Adrenal gland (tissue), 5 donors: ENCODE results near the gene SFXN5.

Experiments
- POLR2A ChIP-seq, 2 donors: fragments of 450-650 bp; IDR thresholded peaks; one replicate each; pipeline ENCODE4 v1.6.1; 2017; ENCODE audit warnings: antibody characterized with exemption in 2 of 2, mild to moderate bottlenecking in 2 of 2, moderate library complexity in 1 of 2
- TF ChIP-seq, protein P1 (sequence below), 6 experiments: fragments of 450-650 bp in 4 of 6; fragments of 200-600 bp in 2 of 6; sonication (generic) in 1 of 6; IDR thresholded peaks; 1 replicate in 5 of 6; 2 replicates in 1 of 6; pipeline versions ENCODE4 v1.5.1 to v1.8.0; 2016 to 2021; ENCODE audit warnings: antibody characterized with exemption in 6 of 6, mild to moderate bottlenecking in 2 of 6, moderate library complexity in 1 of 6
- donor health status: DM: no; HTN: no; CAD: no.

DNA sequence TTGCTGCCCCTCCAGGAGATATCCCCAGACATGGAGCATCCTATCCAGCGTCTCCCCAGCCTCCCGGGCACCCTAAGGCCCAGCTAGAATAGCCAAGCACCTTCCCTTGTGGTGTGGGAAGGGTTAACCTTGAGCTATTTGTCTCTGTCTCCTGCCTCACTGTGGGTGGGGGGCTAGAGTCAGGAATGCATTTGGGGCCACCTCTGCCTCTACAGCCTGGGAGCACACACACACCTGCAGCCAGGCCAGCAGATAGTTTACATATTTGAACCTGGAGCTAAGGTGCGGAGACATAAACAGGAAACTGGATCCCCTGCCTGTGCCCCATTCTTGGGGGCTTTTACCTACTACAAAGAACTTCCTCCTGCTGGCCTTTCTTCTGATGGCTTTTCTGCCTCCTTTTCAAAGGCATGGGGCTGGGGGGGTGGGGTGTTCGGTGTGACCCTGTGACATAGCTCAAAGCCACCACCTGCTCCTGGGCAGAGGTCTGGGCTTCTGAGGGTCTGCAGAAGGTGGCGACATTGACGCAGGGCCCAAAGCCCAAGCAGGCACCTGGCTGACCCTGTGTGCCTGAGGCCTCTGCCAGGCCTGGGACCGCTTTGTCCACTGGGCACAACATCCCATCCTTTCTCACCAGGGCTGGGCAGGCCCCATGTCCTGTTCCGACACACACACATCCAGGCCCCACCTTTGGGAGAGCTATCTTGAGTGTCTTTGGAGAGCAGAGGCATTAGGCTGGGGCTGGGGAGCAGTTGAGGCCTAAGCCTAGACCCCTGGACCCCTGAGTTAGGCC is 120.0 kb downstream of the SFXN5 start:
- TF ChIP-seq, protein P1, sequence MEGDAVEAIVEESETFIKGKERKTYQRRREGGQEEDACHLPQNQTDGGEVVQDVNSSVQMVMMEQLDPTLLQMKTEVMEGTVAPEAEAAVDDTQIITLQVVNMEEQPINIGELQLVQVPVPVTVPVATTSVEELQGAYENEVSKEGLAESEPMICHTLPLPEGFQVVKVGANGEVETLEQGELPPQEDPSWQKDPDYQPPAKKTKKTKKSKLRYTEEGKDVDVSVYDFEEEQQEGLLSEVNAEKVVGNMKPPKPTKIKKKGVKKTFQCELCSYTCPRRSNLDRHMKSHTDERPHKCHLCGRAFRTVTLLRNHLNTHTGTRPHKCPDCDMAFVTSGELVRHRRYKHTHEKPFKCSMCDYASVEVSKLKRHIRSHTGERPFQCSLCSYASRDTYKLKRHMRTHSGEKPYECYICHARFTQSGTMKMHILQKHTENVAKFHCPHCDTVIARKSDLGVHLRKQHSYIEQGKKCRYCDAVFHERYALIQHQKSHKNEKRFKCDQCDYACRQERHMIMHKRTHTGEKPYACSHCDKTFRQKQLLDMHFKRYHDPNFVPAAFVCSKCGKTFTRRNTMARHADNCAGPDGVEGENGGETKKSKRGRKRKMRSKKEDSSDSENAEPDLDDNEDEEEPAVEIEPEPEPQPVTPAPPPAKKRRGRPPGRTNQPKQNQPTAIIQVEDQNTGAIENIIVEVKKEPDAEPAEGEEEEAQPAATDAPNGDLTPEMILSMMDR (IDR thresholded peaks at IDR 0.05) = no peak
- no peak for TF ChIP-seq POLR2A (IDR thresholded peaks at IDR 0.05)
